GM12878 (cell line): ENCODE measurements around the gene CCNDBP1. TPM values are rescaled to one million over a fixed set of nuclear protein-coding genes. Genes with fewer than 3 reads are reported as not detected.

Experiments used
- ATAC-seq: fragments of 200-7000 bp; cut with Tn5 transposase; 3 replicates; pipeline ENCODE4 v1.9.1; 2020; ENCODE audit warnings: mild to moderate bottlenecking, moderate library complexity
- BruUV-seq: library from RNA; stranded (reverse); fragments of 400-500 nt; replicated peaks from 2 replicates; lab custom pipeline; 2021; lab: Mats Ljungman, UMichigan
- CTCF ChIA-PET: fragments of 300-600 bp; sonication (Branson Sonifier 250); formaldehyde crosslinking; extraction: SDS; loops from one replicate; lab custom pipeline; 2021; ENCODE audit warnings: inconsistent platforms; lab: Yijun Ruan, JAX
- POLR2A ChIA-PET: fragments of 350-600 bp; formaldehyde crosslinking; extraction: SDS; loops from one replicate; lab custom pipeline; 2021; ENCODE audit warnings: inconsistent platforms; lab: Charles Lee
- RAD21 ChIA-PET: fragments of 300-600 bp; sonication (Branson Sonifier 250); formaldehyde crosslinking; loops from one replicate; lab custom pipeline; 2023; ENCODE audit warnings: antibody characterized with exemption; ENCODE audit not compliant: unreplicated experiment; lab: Charles Lee
- SMC1A ChIA-PET: fragments of 300-600 bp; sonication (Branson Sonifier 250); formaldehyde crosslinking; loops from one replicate; lab custom pipeline; 2023; ENCODE audit not compliant: unreplicated experiment, uncharacterized antibody; lab: Charles Lee
- DNase-seq: peaks from one replicate; pipeline ENCODE4 v3.0.0-alpha.2; 2011; ENCODE audit warnings: low read depth, low spot score
- FAIRE-seq: peaks from 3 replicates; lab custom pipeline; 2011; peaks lifted over from hg19 to GRCh38; lab: Jason Lieb, UNC
- H2AFZ ChIP-seq: 2 replicates; pipeline ENCODE4 v1.6.0; 2011; ENCODE audit warnings: low read depth, low read length, control low read depth; ENCODE audit not compliant: control insufficient read depth
- H3K27ac ChIP-seq: 2 replicates; pipeline ENCODE4 v1.5.1; 2011; ENCODE audit warnings: control low read depth; ENCODE audit not compliant: control insufficient read depth, insufficient read depth
- H3K27me3 ChIP-seq, 2 experiments: replicated peaks in 1 of 2; 2 replicates each; pipeline versions ENCODE4 v1.6.0 to v1.6.1; 2011; ENCODE audit warnings: low read length in 1 of 2; ENCODE audit not compliant: control insufficient read depth in 2 of 2, insufficient read depth in 2 of 2
- H3K36me3 ChIP-seq, 2 experiments: 2 replicates each; pipeline ENCODE4 v1.5.1; 2011; ENCODE audit warnings: low read length in 1 of 2; ENCODE audit not compliant: control insufficient read depth in 2 of 2, insufficient read depth in 2 of 2
- H3K4me1 ChIP-seq: 2 replicates; pipeline ENCODE4 v1.6.1; 2011; ENCODE audit warnings: mild to moderate bottlenecking, low read length, moderate library complexity, mixed read lengths; ENCODE audit not compliant: control insufficient read depth, insufficient read depth
- H3K4me2 ChIP-seq: 2 replicates; pipeline ENCODE4 v1.6.0; 2011; ENCODE audit warnings: control low read depth; ENCODE audit not compliant: control insufficient read depth, insufficient read depth
- H3K4me3 ChIP-seq: fragments of 200-600 bp; sonication (generic); 2 replicates; pipeline ENCODE4 v1.5.1; 2016
- H3K79me2 ChIP-seq: 2 replicates; pipeline ENCODE4 v1.6.0; 2011; ENCODE audit warnings: low read length; ENCODE audit not compliant: control insufficient read depth, insufficient read depth
- H3K9ac ChIP-seq: 2 replicates; pipeline ENCODE4 v1.8.0; 2011; ENCODE audit warnings: low read length, control low read depth, mixed read lengths; ENCODE audit not compliant: control insufficient read depth, insufficient read depth
- H3K9me3 ChIP-seq: replicated peaks from 3 replicates; pipeline ENCODE4 v1.5.1; 2011; ENCODE audit warnings: mild to moderate bottlenecking, low read length; ENCODE audit not compliant: control insufficient read depth, insufficient read depth
- H4K20me1 ChIP-seq: 2 replicates; pipeline ENCODE4 v1.6.0; 2011; ENCODE audit not compliant: control insufficient read depth, insufficient read depth
- ATF7 ChIP-seq: fragments of 450-650 bp; IDR thresholded peaks from 2 replicates; pipeline ENCODE4 v1.6.1; 2016; ENCODE audit warnings: low read depth, mild to moderate bottlenecking
- BRCA1 ChIP-seq: IDR thresholded peaks from 2 replicates; pipeline ENCODE4 v1.6.1; 2011; ENCODE audit warnings: low read depth, low read length, improper control_type of control experiment
- CREB1 ChIP-seq: IDR thresholded peaks from 2 replicates; pipeline ENCODE4 v1.6.1; 2012; ENCODE audit warnings: low read depth, mild to moderate bottlenecking, inconsistent platforms
- ELK1 ChIP-seq: IDR thresholded peaks from 2 replicates; pipeline ENCODE4 v1.6.1; 2012; ENCODE audit warnings: low read depth, low read length, improper control_type of control experiment
- HCFC1 ChIP-seq: fragments of 150-350 bp; IDR thresholded peaks from 2 replicates; pipeline ENCODE4 v1.6.1; 2014; ENCODE audit warnings: low read length
- HDGF ChIP-seq: fragments of 450-650 bp; IDR thresholded peaks from 2 replicates; pipeline ENCODE4 v1.6.1; 2016; ENCODE audit warnings: antibody characterized with exemption
- MYB ChIP-seq: fragments of 150-350 bp; IDR thresholded peaks from 2 replicates; pipeline ENCODE4 v1.6.1; 2014; ENCODE audit warnings: mild to moderate bottlenecking, low read depth, low read length, borderline replicate concordance
- NFIC ChIP-seq: IDR thresholded peaks from 2 replicates; pipeline ENCODE4 v1.6.1; 2012; ENCODE audit warnings: low read depth, mild to moderate bottlenecking, inconsistent platforms, low read length, moderate library complexity
- PAX8 ChIP-seq: fragments of 450-650 bp; IDR thresholded peaks from 2 replicates; pipeline ENCODE4 v1.6.1; 2017; ENCODE audit warnings: mild to moderate bottlenecking, moderate library complexity
- POU2F2 ChIP-seq: IDR thresholded peaks from 3 replicates; pipeline ENCODE4 v1.6.1; 2011; ENCODE audit warnings: low read depth, mild to moderate bottlenecking, low read length, borderline replicate concordance
- RB1 ChIP-seq: fragments of 450-650 bp; formaldehyde crosslinking; IDR thresholded peaks from 2 replicates; pipeline ENCODE4 v1.6.1; 2017; ENCODE audit warnings: mild to moderate bottlenecking, borderline replicate concordance
- RELA ChIP-seq: fragments of 450-650 bp; IDR thresholded peaks from 2 replicates; pipeline ENCODE4 v1.8.0; 2014; ENCODE audit warnings: borderline replicate concordance; ENCODE audit not compliant: partially characterized antibody
- SIN3A ChIP-seq: IDR thresholded peaks from 2 replicates; pipeline ENCODE4 v1.6.1; 2012; ENCODE audit warnings: low read depth, low read length, improper control_type of control experiment
- SKIL ChIP-seq: fragments of 450-650 bp; IDR thresholded peaks from 2 replicates; pipeline ENCODE4 v1.6.1; 2017; ENCODE audit warnings: mild to moderate bottlenecking, low read depth, inconsistent platforms; ENCODE audit not compliant: poor library complexity, severe bottlenecking
- SMC3 ChIP-seq: IDR thresholded peaks from 2 replicates; pipeline ENCODE4 v1.6.1; 2011; ENCODE audit warnings: low read length, improper control_type of control experiment, borderline replicate concordance
- STAT3 ChIP-seq: IDR thresholded peaks from 2 replicates; pipeline ENCODE4 v1.6.1; 2011; ENCODE audit warnings: low read depth, low read length, improper control_type of control experiment
- SUPT20H ChIP-seq: IDR thresholded peaks from 2 replicates; pipeline ENCODE4 v1.6.1; 2011; ENCODE audit warnings: low read depth, mild to moderate bottlenecking, low read length, moderate library complexity, borderline replicate concordance; ENCODE audit not compliant: control insufficient read depth
- ZNF207 ChIP-seq: fragments of 450-650 bp; IDR thresholded peaks from 2 replicates; pipeline ENCODE4 v1.6.1; 2014; ENCODE audit warnings: antibody characterized with exemption, mild to moderate bottlenecking, borderline replicate concordance
- ZNF24 ChIP-seq: fragments of 450-650 bp; IDR thresholded peaks from 2 replicates; pipeline ENCODE4 v1.6.1; 2017; ENCODE audit warnings: antibody characterized with exemption, mild to moderate bottlenecking
- WGBS: methylation state at CpG from one replicate; pipeline ENCODE4 v1.1.6; 2016; ENCODE audit warnings: low lambda C conversion rate; ENCODE audit not compliant: insufficient replicate concordance, insufficient coverage; ENCODE audit errors: missing lambda C conversion rate; 5-methylcytosine and 5-hydroxymethylcytosine counted together
- in situ Hi-C: fragments of 300-500 bp; cut with MboI; formaldehyde crosslinking; loops from 9 replicates; pipeline ENCODE4 v1.14.3; 2018; ENCODE audit warnings: mixed read lengths
- intact Hi-C: fragments of 100-400 bp; cut with micrococcal nuclease; formaldehyde crosslinking; loops from one replicate; pipeline ENCODE4 v1.14.2; 2022; ENCODE audit not compliant: unreplicated experiment
- polyA plus RNA-seq, 11 experiments: library from polyadenylated mRNA; depleted of rRNA in 4 of 11; unstranded in 6 of 11; stranded (reverse) in 5 of 11; fragments of >200 nt; fragmentation: Nextera tagmentation in 4 of 11; fragmentation: Illumina TruSeq in 1 of 11; extraction: Ambion mirVana in 4 of 11; extraction: Trizol in 1 of 11; gene quantifications; 1 replicate in 1 of 11; 2 replicates in 10 of 11; pipeline versions ENCODE4 v1.2.1 to v1.2.3, GENCODE V29; 2011 to 2016; ENCODE audit warnings: inconsistent platforms in 2 of 11, missing spikeins in 2 of 11, low read depth in 1 of 11
- total RNA-seq, 4 experiments: library from RNA; depleted of rRNA in 3 of 4; stranded (reverse); fragments of >200 nt in 3 of 4; fragmentation: Illumina TruSeq in 1 of 4; extraction: Trizol in 1 of 4; gene quantifications; 2 replicates each; pipeline versions ENCODE4 v1.2.1 to v1.2.3, GENCODE V29; 2013 to 2021

CCNDBP1 gene
- total and polyA plus RNA-seq, 10 of the 15 experiments (the other 5 are each of a cell fraction or from before 2014, with no cell fraction given) = 30.1 to 86.7 (median 42.2) TPM

- Histone ChIP-seq H3K4me1 (no peaks in the 10 kb centered on the region), H3K4me2 (no peak overlapping the region), H3K4me3 (no peak overlapping the region), H4K20me1 (no peaks in the 10 kb centered on the region), H3K9ac (no peak overlapping the region), H3K9me3 (no peaks in the 10 kb centered on the region), H3K36me3 (no peaks in the 10 kb centered on the region; a peak in 2 of 4 replicates), H3K27me3 (no peaks in the 10 kb centered on the region), H3K27ac (no peak overlapping the region), H3K79me2 (no peaks in the 10 kb centered on the region), H2AFZ (no peak overlapping the region)
- CTCF ChIA-PET = interaction anchor here (0.8 to 13.4 kb wide), 4 partner anchors 22 to 54 kb away, joined by 3 to 518 read pairs (median 232); partner anchors contain the start of gene TGM5
- BruUV-seq = no TSS peak
- WGBS = 37% methylated on average over 5 of the region's 5 CpGs
- no peak for ATAC-seq
- DNase-seq = no peak
- FAIRE-seq = no peak
- SMC1A ChIA-PET = interaction anchor here (0.8 to 12.9 kb wide), 7 partner anchors 11 to 56 kb away, joined by 3 to 311 read pairs (median 7); partner anchors contain the start of gene TGM5
- POLR2A ChIA-PET = interaction anchor here (0.9 to 1.4 kb wide), 4 partner anchors 9 to 36 kb away, joined by 3 to 7 read pairs (median 4); no protein-coding TSS in a partner anchor
- intact Hi-C loops (no loop called here), in situ Hi-C loops (loop anchor here (10.0 kb wide), 1 partner anchor 55 kb away; no protein-coding TSS in a partner anchor)
- RAD21 ChIA-PET = interaction anchor here (0.8 to 9.3 kb wide), 5 partner anchors 19 to 56 kb away, joined by 3 to 255 read pairs (median 5); partner anchors contain the start of gene TGM5
- TF ChIP-seq NFIC (no peak), SMC3 (no peak), ZNF24 (no peak), HCFC1 (no peak), SKIL (no peak), CREB1 (no peak), RELA (no peak), MYB (no peak), BRCA1 (no peak), HDGF (no peak), SIN3A (no peak), SUPT20H (no peak), RB1 (no peak), ZNF207 (no peak), STAT3 (no peak), ELK1 (no peak), ATF7 (no peak), POU2F2 (no peak), PAX8 (no peak)
These were observed 44.8 kb downstream of the CCNDBP1 start for GRCh38 chr15:43229977-43230376.
